GM19239 (cell line): ENCODE data around the gene SRRM2.
A peak's percentile ranks its signal among the peaks of the same experiment; 100 is the strongest.

Source experiments
- DNase-seq: peaks from one replicate; pipeline ENCODE4 v3.0.0; 2011; ENCODE audit warnings: low spot score; ENCODE audit not compliant: insufficient read length
- FAIRE-seq: peaks from 2 replicates; lab custom pipeline; 2011; peaks lifted over from hg19 to GRCh38; lab: Jason Lieb, UNC

Gene SRRM2

GRCh38 chr16:2752035-2752849 is at the start of gene SRRM2:
SRRM2 (plus strand) TSS chr16:2752638; CDS start chr16:2756365, 3,727 bp downstream.
- peak; percentile 90 for FAIRE-seq
- DNase-seq = peak; percentile 97

GRCh38 chr16:2702871-2703745 is 49.3 kb upstream of the SRRM2 start:
- FAIRE-seq = no peak
- DNase-seq = no peak

- DNase-seq = no peak
- no peak for FAIRE-seq
These were observed 48.1 kb upstream of the SRRM2 start for GRCh38 chr16:2704166-2704982.

- no peak for DNase-seq
- FAIRE-seq = no peak
These were observed 47.5 kb upstream of the SRRM2 start for GRCh38 chr16:2704983-2705275.

- DNase-seq (no peak), FAIRE-seq (no peak)
These were observed 47.1 kb upstream of the SRRM2 start for GRCh38 chr16:2705351-2705750.

- DNase-seq = no peak
These were observed 46.4 kb upstream of the SRRM2 start for GRCh38 chr16:2706085-2706484.

GRCh38 chr16:2706611-2707311 is 45.7 kb upstream of the SRRM2 start:
- FAIRE-seq = no peak
- DNase-seq = no peak

More at GRCh38 chr16:2706085-2706484, 46.4 kb upstream of the SRRM2 start:
- FAIRE-seq = no peak

- FAIRE-seq = no peak
- DNase-seq = no peak
These were observed 44.8 kb upstream of the SRRM2 start for GRCh38 chr16:2707368-2708289.

GRCh38 chr16:2708290-2708639 is 44.2 kb upstream of the SRRM2 start:
- no peak for FAIRE-seq
- DNase-seq = no peak

GRCh38 chr16:2708955-2709587 is 43.4 kb upstream of the SRRM2 start:
- DNase-seq (no peak), FAIRE-seq (no peak)

GRCh38 chr16:2709588-2709984 is 42.9 kb upstream of the SRRM2 start:
- no peak for DNase-seq
- no peak for FAIRE-seq

GRCh38 chr16:2710021-2710710 is 42.3 kb upstream of the SRRM2 start:
- no peak for DNase-seq
- no peak for FAIRE-seq

GRCh38 chr16:2710711-2711231 is 41.7 kb upstream of the SRRM2 start:
- DNase-seq (no peak), FAIRE-seq (no peak)

- no peak for FAIRE-seq
These were observed 40.9 kb upstream of the SRRM2 start for GRCh38 chr16:2711370-2712062.

GRCh38 chr16:2712063-2712441 is 40.4 kb upstream of the SRRM2 start:
- no peak for DNase-seq

More at GRCh38 chr16:2711370-2712062, 40.9 kb upstream of the SRRM2 start:
- DNase-seq = no peak

GRCh38 chr16:2712546-2712945 is 39.9 kb upstream of the SRRM2 start:
- FAIRE-seq = no peak
- DNase-seq = no peak

More at GRCh38 chr16:2712063-2712441, 40.4 kb upstream of the SRRM2 start:
- FAIRE-seq = no peak

- DNase-seq = no peak
- FAIRE-seq = no peak
These were observed 38.9 kb upstream of the SRRM2 start for GRCh38 chr16:2713523-2713922.
